ENCODE measurements around the gene PARP1.

Gene PARP1

GRCh38 chr1:226318471-226318870, 89.4 kb downstream of the PARP1 start:
- no peak for DNase-seq
- Histone ChIP-seq H3K4me3 (ENCODE audit: insufficient read depth in 1 of 2, low read depth in 1 of 2, low read length in 2 of 2) (no peak overlapping the region), H4K8ac (ENCODE audit: low read length) (no peak overlapping the region), H3K9ac (ENCODE audit: low read length) (no peak overlapping the region), H3K4me2 (ENCODE audit: low read length, poor library complexity, severe bottlenecking) (no peak overlapping the region), H3K79me1 (replicated peaks; ENCODE audit: low read length, poor library complexity, severe bottlenecking) (no peaks in the 10 kb centered on the region), H2BK12ac (ENCODE audit: low read length in 2 of 2) (no peak overlapping the region), H3K4ac (ENCODE audit: low read depth in 1 of 2, low read length in 2 of 2) (no peak overlapping the region), H2BK15ac (ENCODE audit: low read depth, poor library complexity, severe bottlenecking) (no peak overlapping the region), H4K91ac (ENCODE audit: low read length) (no peak overlapping the region), H3K27ac (ENCODE audit: low read length, poor library complexity, severe bottlenecking) (no peak overlapping the region), H2AK5ac (ENCODE audit: low read length, severe bottlenecking) (no peak overlapping the region), H3K23ac (ENCODE audit: low read length in 2 of 2) (no peak overlapping the region), H3K27me3 (ENCODE audit: control insufficient read depth in 1 of 2, insufficient read depth in 1 of 2, low read length in 2 of 2) (peaks cover 0 to 19% of the 10 kb centered on the region in 2 experiments), H3K14ac (ENCODE audit: low read length in 2 of 2) (no peak overlapping the region), H2BK5ac (ENCODE audit: low read depth, low read length, poor library complexity, severe bottlenecking) (no peak overlapping the region), H3K9me3 (ENCODE audit: control insufficient read depth, low read length) (no peaks in the 10 kb centered on the region), H3K4me1 (ENCODE audit: control insufficient read depth, insufficient read depth, low read depth, low read length) (no peaks in the 10 kb centered on the region), H2BK120ac (ENCODE audit: low read depth, low read length) (no peak overlapping the region), H2AFZ (ENCODE audit: low read depth, low read length) (no peak overlapping the region), H3K18ac (ENCODE audit: low read depth in 1 of 2, low read length in 2 of 2) (no peak overlapping the region), H3K36me3 (ENCODE audit: control insufficient read depth in 1 of 2, insufficient read depth in 2 of 2, low read depth in 1 of 2, low read length in 2 of 2) (no peaks in the 10 kb centered on the region)
- 100% methylated on average over 1 of the region's 5 CpGs for WGBS

- Histone ChIP-seq H3K79me1 (replicated peaks; ENCODE audit: low read length, poor library complexity, severe bottlenecking) (no peaks in the 10 kb centered on the region), H2BK5ac (ENCODE audit: low read depth, low read length, poor library complexity, severe bottlenecking) (no peak overlapping the region), H3K23ac (ENCODE audit: low read length in 2 of 2) (no peak overlapping the region), H2BK120ac (ENCODE audit: low read depth, low read length) (no peak overlapping the region), H3K4me3 (ENCODE audit: insufficient read depth in 1 of 2, low read depth in 1 of 2, low read length in 2 of 2) (no peak overlapping the region), H2AK5ac (ENCODE audit: low read length, severe bottlenecking) (no peak overlapping the region), H2BK15ac (ENCODE audit: low read depth, poor library complexity, severe bottlenecking) (no peak overlapping the region), H3K36me3 (ENCODE audit: control insufficient read depth in 1 of 2, insufficient read depth in 2 of 2, low read depth in 1 of 2, low read length in 2 of 2) (no peaks in the 10 kb centered on the region), H4K91ac (ENCODE audit: low read length) (no peak overlapping the region), H2AFZ (ENCODE audit: low read depth, low read length) (no peak overlapping the region), H4K8ac (ENCODE audit: low read length) (no peak overlapping the region), H3K14ac (ENCODE audit: low read length in 2 of 2) (no peak overlapping the region), H3K4me2 (ENCODE audit: low read length, poor library complexity, severe bottlenecking) (no peak overlapping the region), H3K4me1 (ENCODE audit: control insufficient read depth, insufficient read depth, low read depth, low read length) (peaks cover 3% of the 10 kb centered on the region), H3K9ac (ENCODE audit: low read length) (no peak overlapping the region), H3K4ac (ENCODE audit: low read depth in 1 of 2, low read length in 2 of 2) (no peak overlapping the region), H3K27me3 (ENCODE audit: control insufficient read depth in 1 of 2, insufficient read depth in 1 of 2, low read length in 2 of 2) (peaks cover 0 to 19% of the 10 kb centered on the region in 2 experiments), H3K18ac (ENCODE audit: low read depth in 1 of 2, low read length in 2 of 2) (no peak overlapping the region), H3K9me3 (ENCODE audit: control insufficient read depth, low read length) (no peaks in the 10 kb centered on the region), H3K27ac (ENCODE audit: low read length, poor library complexity, severe bottlenecking) (no peak overlapping the region), H2BK12ac (ENCODE audit: low read length in 2 of 2) (no peak overlapping the region)
- no peak for DNase-seq
These were observed 93.8 kb downstream of the PARP1 start for GRCh38 chr1:226314055-226314454.

- no peak overlapping the region for H3K27ac ChIP-seq (ENCODE audit: low read length, poor library complexity, severe bottlenecking)
- H3K4me1 ChIP-seq (ENCODE audit: control insufficient read depth, insufficient read depth, low read depth, low read length), result peaks cover 5% of the 10 kb centered on the region
These were observed 95.8 kb downstream of the PARP1 start for GRCh38 chr1:226312065-226312464.

GRCh38 chr1:226311376-226311775, 96.5 kb downstream of the PARP1 start:
- WGBS, result 99% methylated on average over 6 of the region's 7 CpGs
- H3K9ac ChIP-seq (ENCODE audit: low read length), result no peak overlapping the region
- peaks cover 7% of the 10 kb centered on the region for H3K79me1 ChIP-seq (replicated peaks; ENCODE audit: low read length, poor library complexity, severe bottlenecking)
- H3K4me1 ChIP-seq (ENCODE audit: control insufficient read depth, insufficient read depth, low read depth, low read length), result peaks cover 5% of the 10 kb centered on the region
- H3K18ac ChIP-seq (ENCODE audit: low read depth in 1 of 2, low read length in 2 of 2), result no peak overlapping the region
- DNase-seq, result no peak
- H4K8ac ChIP-seq (ENCODE audit: low read length), result no peak overlapping the region
- no peak overlapping the region for H3K4me2 ChIP-seq (ENCODE audit: low read length, poor library complexity, severe bottlenecking)
- H3K23ac ChIP-seq (ENCODE audit: low read length in 2 of 2), result no peak overlapping the region
- H2BK12ac ChIP-seq (ENCODE audit: low read length in 2 of 2), result no peak overlapping the region
- no peak overlapping the region for H2AK5ac ChIP-seq (ENCODE audit: low read length, severe bottlenecking)
- H2BK120ac ChIP-seq (ENCODE audit: low read depth, low read length), result no peak overlapping the region
- H3K27me3 ChIP-seq (ENCODE audit: control insufficient read depth in 1 of 2, insufficient read depth in 1 of 2, low read length in 2 of 2), result peaks cover 0 to 14% of the 10 kb centered on the region in 2 experiments
- no peak overlapping the region for H4K91ac ChIP-seq (ENCODE audit: low read length)
- H2AFZ ChIP-seq (ENCODE audit: low read depth, low read length), result no peak overlapping the region
- no peaks in the 10 kb centered on the region for H3K9me3 ChIP-seq (ENCODE audit: control insufficient read depth, low read length)
- no peaks in the 10 kb centered on the region for H3K36me3 ChIP-seq (ENCODE audit: control insufficient read depth in 1 of 2, insufficient read depth in 2 of 2, low read depth in 1 of 2, low read length in 2 of 2)
- H2BK15ac ChIP-seq (ENCODE audit: low read depth, poor library complexity, severe bottlenecking), result no peak overlapping the region
- no peak overlapping the region for H3K14ac ChIP-seq (ENCODE audit: low read length in 2 of 2)
- no peak overlapping the region for H3K4ac ChIP-seq (ENCODE audit: low read depth in 1 of 2, low read length in 2 of 2)
- H2BK5ac ChIP-seq (ENCODE audit: low read depth, low read length, poor library complexity, severe bottlenecking), result no peak overlapping the region
- no peak overlapping the region for H3K27ac ChIP-seq (ENCODE audit: low read length, poor library complexity, severe bottlenecking)
- no peak overlapping the region for H3K4me3 ChIP-seq (ENCODE audit: insufficient read depth in 1 of 2, low read depth in 1 of 2, low read length in 2 of 2)

More at GRCh38 chr1:226312065-226312464, 95.8 kb downstream of the PARP1 start:
- Histone ChIP-seq H3K9me3 (ENCODE audit: control insufficient read depth, low read length) (no peaks in the 10 kb centered on the region), H2BK120ac (ENCODE audit: low read depth, low read length) (no peak overlapping the region), H3K4me2 (ENCODE audit: low read length, poor library complexity, severe bottlenecking) (no peak overlapping the region), H3K27me3 (ENCODE audit: control insufficient read depth in 1 of 2, insufficient read depth in 1 of 2, low read length in 2 of 2) (peaks cover 0 to 14% of the 10 kb centered on the region in 2 experiments), H4K8ac (ENCODE audit: low read length) (no peak overlapping the region), H3K4ac (ENCODE audit: low read depth in 1 of 2, low read length in 2 of 2) (no peak overlapping the region), H2BK5ac (ENCODE audit: low read depth, low read length, poor library complexity, severe bottlenecking) (no peak overlapping the region), H2AK5ac (ENCODE audit: low read length, severe bottlenecking) (no peak overlapping the region), H3K14ac (ENCODE audit: low read length in 2 of 2) (no peak overlapping the region), H3K4me3 (ENCODE audit: insufficient read depth in 1 of 2, low read depth in 1 of 2, low read length in 2 of 2) (no peak overlapping the region), H3K18ac (ENCODE audit: low read depth in 1 of 2, low read length in 2 of 2) (no peak overlapping the region), H3K79me1 (replicated peaks; ENCODE audit: low read length, poor library complexity, severe bottlenecking) (peaks cover 6% of the 10 kb centered on the region), H2BK12ac (ENCODE audit: low read length in 2 of 2) (no peak overlapping the region), H2BK15ac (ENCODE audit: low read depth, poor library complexity, severe bottlenecking) (no peak overlapping the region), H3K36me3 (ENCODE audit: control insufficient read depth in 1 of 2, insufficient read depth in 2 of 2, low read depth in 1 of 2, low read length in 2 of 2) (no peaks in the 10 kb centered on the region), H3K23ac (ENCODE audit: low read length in 2 of 2) (no peak overlapping the region), H2AFZ (ENCODE audit: low read depth, low read length) (no peak overlapping the region), H3K9ac (ENCODE audit: low read length) (no peak overlapping the region), H4K91ac (ENCODE audit: low read length) (no peak overlapping the region)
- WGBS, result 100% methylated on average over 2 of the region's 2 CpGs
- no peak for DNase-seq

Data from mesenchymal stem cell (in vitro differentiated cells and primary cell).